HepG2 (cell line): ENCODE data around the gene MAN2C1. TPM values are rescaled to one million over a fixed set of nuclear protein-coding genes. Genes with fewer than 3 reads are reported as not detected.

Experiments used
- ATAC-seq: fragments of 200-7000 bp; cut with Tn5 transposase; 3 replicates; pipeline ENCODE4 v1.9.1; 2020; ENCODE audit warnings: mild to moderate bottlenecking, moderate library complexity
- BruUV-seq: library from RNA; stranded (reverse); fragments of 400-500 nt; replicated peaks from 2 replicates; lab custom pipeline; 2021; lab: Mats Ljungman, UMichigan
- CTCF ChIA-PET: fragments of 300-600 bp; formaldehyde crosslinking; extraction: SDS; loops from one replicate; lab custom pipeline; 2021; ENCODE audit warnings: low total read pairs, inconsistent platforms, low intra/inter-chr PET ratio; lab: Yijun Ruan, JAX
- POLR2A ChIA-PET: fragments of 350-600 bp; sonication (Branson Sonifier 250); formaldehyde crosslinking; loops from one replicate; lab custom pipeline; 2020; ENCODE audit warnings: antibody characterized with exemption, inconsistent platforms; lab: Yijun Ruan, JAX
- DNase-seq: peaks from one replicate; pipeline ENCODE4 v3.0.0-alpha.2; 2015; ENCODE audit warnings: low spot score
- FAIRE-seq: peaks from 3 replicates; lab custom pipeline; 2011; peaks lifted over from hg19 to GRCh38; lab: Jason Lieb, UNC
- H2AFZ ChIP-seq: one replicate; pipeline ENCODE4 v1.6.1; 2011; ENCODE audit warnings: low read length, inconsistent platforms
- H3K27ac ChIP-seq: fragments of 300-600 bp; 3 replicates; pipeline ENCODE4 v1.8.0; 2011; ENCODE audit warnings: mixed run types, mild to moderate bottlenecking, mixed read lengths, low read length, inconsistent platforms; ENCODE audit not compliant: insufficient read depth; ENCODE audit errors: extremely low read length
- H3K27me3 ChIP-seq, 2 experiments: fragments of 200-600 bp in 1 of 2; 2 replicates in 1 of 2; 3 replicates in 1 of 2; pipeline versions ENCODE4 v1.6.0 to v1.8.0; 2011; ENCODE audit warnings: low read length in 2 of 2, mild to moderate bottlenecking in 2 of 2, moderate library complexity in 2 of 2, inconsistent platforms in 1 of 2; ENCODE audit not compliant: insufficient read depth in 2 of 2, control insufficient read depth in 1 of 2
- H3K36me3 ChIP-seq, 2 experiments: fragments of 200-600 bp in 1 of 2; replicated peaks in 1 of 2; 2 replicates in 1 of 2; 3 replicates in 1 of 2; pipeline versions ENCODE4 v1.5.1 to v1.8.0; 2011; ENCODE audit warnings: low read length in 2 of 2, inconsistent platforms in 1 of 2; ENCODE audit not compliant: insufficient read depth in 2 of 2, control insufficient read depth in 1 of 2
- H3K4me1 ChIP-seq: 2 replicates; pipeline ENCODE4 v1.5.1; 2012; ENCODE audit warnings: low read length, inconsistent platforms; ENCODE audit not compliant: insufficient read depth
- H3K4me2 ChIP-seq: 2 replicates; pipeline ENCODE4 v1.6.0; 2011; ENCODE audit warnings: low read depth, low read length, inconsistent platforms
- H3K4me3 ChIP-seq, 3 experiments: fragments of 200-600 bp in 1 of 3; sonication (generic), shearing (Covaris generic) in 1 of 3; replicated peaks in 1 of 3; 2 replicates each; pipeline ENCODE4 v1.5.1; 2011 to 2016; ENCODE audit warnings: low read length in 3 of 3, inconsistent platforms in 2 of 3, low read depth in 2 of 3, mild to moderate bottlenecking in 2 of 3, control low read depth in 1 of 3, mixed read lengths in 1 of 3; ENCODE audit not compliant: insufficient read depth in 1 of 3
- H3K79me2 ChIP-seq: one replicate; pipeline ENCODE4 v1.6.1; 2011; ENCODE audit warnings: low read length, inconsistent platforms; ENCODE audit not compliant: insufficient read depth
- H3K9ac ChIP-seq: 2 replicates; pipeline ENCODE4 v1.6.0; 2011; ENCODE audit warnings: mild to moderate bottlenecking, low read depth, low read length, inconsistent platforms; ENCODE audit not compliant: insufficient read depth
- H3K9me3 ChIP-seq: 2 replicates; pipeline ENCODE4 v1.5.1; 2012; ENCODE audit warnings: mild to moderate bottlenecking, low read length
- H4K20me1 ChIP-seq: 2 replicates; pipeline ENCODE4 v1.6.0; 2011; ENCODE audit warnings: inconsistent platforms, mild to moderate bottlenecking, low read length, moderate library complexity; ENCODE audit not compliant: insufficient read depth
- EEA1 ChIP-seq: sonication (generic); formaldehyde crosslinking; IDR thresholded peaks from 2 replicates; pipeline ENCODE4 v1.5.1; 2020; ENCODE audit warnings: mild to moderate bottlenecking, missing genetic modification reagents, borderline replicate concordance
- FOXA3 ChIP-seq: IDR thresholded peaks from 2 replicates; pipeline ENCODE4 v1.6.1; 2016; ENCODE audit warnings: missing genetic modification reagents, missing compliant biosample characterization
- ZNF256 ChIP-seq: sonication (generic); formaldehyde crosslinking; conservative IDR thresholded peaks from 2 replicates; pipeline ENCODE4 v1.4.0; 2020; ENCODE audit warnings: missing genetic modification reagents
- ZNF446 ChIP-seq: sonication (generic); formaldehyde crosslinking; IDR thresholded peaks from 2 replicates; pipeline ENCODE4 v1.5.0; 2020; ENCODE audit warnings: mild to moderate bottlenecking, missing genetic modification reagents
- ZNF670 ChIP-seq: sonication (generic); formaldehyde crosslinking; IDR thresholded peaks from 2 replicates; pipeline ENCODE4 v1.8.0; 2022; ENCODE audit warnings: mild to moderate bottlenecking, missing genetic modification reagents, borderline replicate concordance
- ZNF709 ChIP-seq: sonication (generic); formaldehyde crosslinking; IDR thresholded peaks from 2 replicates; pipeline ENCODE4 v1.5.0; 2020; ENCODE audit warnings: mild to moderate bottlenecking, missing genetic modification reagents
- ZNF749 ChIP-seq: sonication (generic); formaldehyde crosslinking; IDR thresholded peaks from 2 replicates; pipeline ENCODE4 v1.8.0; 2022; ENCODE audit warnings: mild to moderate bottlenecking, missing genetic modification reagents, moderate library complexity, borderline replicate concordance
- ZNF768 ChIP-seq: sonication (generic); formaldehyde crosslinking; IDR thresholded peaks from 2 replicates; pipeline ENCODE4 v1.4.0; 2020; ENCODE audit warnings: missing genetic modification reagents
- WGBS: methylation state at CpG from one replicate; pipeline ENCODE4 v1.1.6; 2017; ENCODE audit warnings: low lambda C conversion rate; 5-methylcytosine and 5-hydroxymethylcytosine counted together
- in situ Hi-C: cut with HindIII; loops from 2 replicates; pipeline ENCODE4 v1.10.0; 2017; ENCODE audit warnings: low pct_unique_long_range_greater_than_20kb; ENCODE audit not compliant: extremely low pct_ligation_motif_present
- intact Hi-C: fragments of 100-400 bp; cut with micrococcal nuclease; formaldehyde crosslinking; loops from one replicate; pipeline ENCODE4 v1.10.0; 2022; ENCODE audit not compliant: unreplicated experiment
- polyA plus RNA-seq, 8 experiments: library from polyadenylated mRNA; depleted of rRNA in 3 of 8; stranded (reverse) in 7 of 8; unstranded in 1 of 8; fragments of >200 nt; fragmentation: Illumina TruSeq in 4 of 8; extraction: Trizol in 4 of 8; gene quantifications; 2 replicates each; pipeline versions ENCODE4 v1.2.1 to v1.2.3, GENCODE V29; 2011 to 2016; ENCODE audit warnings: low read depth in 4 of 8, missing spikeins in 1 of 8, mixed read lengths in 1 of 8; ENCODE audit not compliant: insufficient read depth in 1 of 8
- total RNA-seq, 5 experiments: library from RNA; depleted of rRNA; stranded (reverse); fragments of >200 nt; fragmentation: Illumina TruSeq; extraction: Trizol; gene quantifications; 2 replicates each; pipeline ENCODE4 v1.2.3, GENCODE V29; 2016; ENCODE audit warnings: low read depth in 1 of 5

Gene MAN2C1
- total and polyA plus RNA-seq, 2 of the 13 experiments (the other 11 are each of a cell fraction or from before 2014, with no cell fraction given), result 62.6 to 71.0 TPM

- TF ChIP-seq ZNF446 (CRISPR knock-in tag) (no peak), EEA1 (no peak)
Measured at GRCh38 chr15:75416584-75416983, 48.2 kb upstream of the MAN2C1 start (continued).

- Histone ChIP-seq H3K4me3 (no peak overlapping the region), H3K9ac (no peak overlapping the region), H3K27me3 (no peaks in the 10 kb centered on the region), H3K9me3 (no peaks in the 10 kb centered on the region), H3K4me2 (no peak overlapping the region), H2AFZ (no peak overlapping the region), H4K20me1 (no peaks in the 10 kb centered on the region), H3K27ac (no peak overlapping the region), H3K36me3 (peaks cover 23 to 88% of the 10 kb centered on the region in 2 experiments)
- 93% methylated on average over 6 of the region's 6 CpGs for WGBS
- DNase-seq (no peak), ATAC-seq (no peak)
- in situ Hi-C loops, result no loop called here
- no TSS peak for BruUV-seq
- POLR2A ChIA-PET, result no interaction called here
- CTCF ChIA-PET, result no interaction called here
- TF ChIP-seq ZNF749 (CRISPR knock-in tag), result no peak
- TF ChIP-seq ZNF256, result no peak
- TF ChIP-seq, all 625 proteins: peak for 0
- intact Hi-C loops, result no loop called here
- Histone ChIP-seq H3K79me2 (no peaks in the 10 kb centered on the region), H3K4me1 (no peaks in the 10 kb centered on the region)
- no peak for FAIRE-seq
Measured at GRCh38 chr15:75410196-75410595, 41.8 kb upstream of the MAN2C1 start.

- Histone ChIP-seq H3K27me3 (no peaks in the 10 kb centered on the region), H3K27ac (no peak overlapping the region), H3K9me3 (no peaks in the 10 kb centered on the region), H3K9ac (no peak overlapping the region), H4K20me1 (no peaks in the 10 kb centered on the region), H3K4me2 (no peak overlapping the region), H3K4me3 (no peak overlapping the region), H3K4me1 (no peaks in the 10 kb centered on the region), H3K79me2 (no peaks in the 10 kb centered on the region), H3K36me3 (peaks cover 20 to 74% of the 10 kb centered on the region in 2 experiments), H2AFZ (no peak overlapping the region)
- in situ Hi-C loops, result no loop called here
- no peak for DNase-seq
- no peak for FAIRE-seq
- no TSS peak for BruUV-seq
- no peak for ATAC-seq
- no peak for TF ChIP-seq ZNF670 (CRISPR knock-in tag)
- no peak for TF ChIP-seq ZNF709 (CRISPR knock-in tag)
- TF ChIP-seq FOXA3, result no peak
- no peak for TF ChIP-seq ZNF768 (CRISPR knock-in tag)
- WGBS, result 96% methylated on average over 1 of the region's 1 CpG
- intact Hi-C loops, result no loop called here
- POLR2A ChIA-PET, result no interaction called here
- CTCF ChIA-PET, result no interaction called here
Measured at GRCh38 chr15:75407083-75407482, 38.7 kb upstream of the MAN2C1 start.
